H9 (cell line): Measurements from ENCODE around the gene KIF6. TPM values are rescaled to one million over a fixed set of nuclear protein-coding genes. Genes with fewer than 3 reads are reported as not detected.

Experiments used
- DNase-seq: peaks from one replicate; pipeline ENCODE4 v3.0.0-alpha.2; 2017
- H2AFZ ChIP-seq: one replicate; pipeline ENCODE4 v1.6.1; 2013; ENCODE audit warnings: mild to moderate bottlenecking, low read length, control low read depth, moderate library complexity
- H2AK5ac ChIP-seq: 2 replicates; pipeline ENCODE4 v1.6.1; 2013; ENCODE audit warnings: low read length, control low read depth, mixed read lengths; ENCODE audit not compliant: insufficient read length
- H2BK120ac ChIP-seq: one replicate; pipeline ENCODE4 v1.6.1; 2013; ENCODE audit warnings: low read depth, mild to moderate bottlenecking, low read length, control low read depth, inconsistent platforms; ENCODE audit not compliant: poor library complexity, severe bottlenecking
- H2BK12ac ChIP-seq: 2 replicates; pipeline ENCODE4 v1.6.1; 2013; ENCODE audit warnings: low read length, control low read depth, mixed read lengths, low read depth; ENCODE audit not compliant: insufficient read length
- H2BK15ac ChIP-seq: 2 replicates; pipeline ENCODE4 v1.6.1; 2013; ENCODE audit warnings: low read depth, low read length, control low read depth
- H2BK20ac ChIP-seq: one replicate; pipeline ENCODE4 v1.6.1; 2013; ENCODE audit warnings: low read depth, mild to moderate bottlenecking, low read length, control low read depth, inconsistent platforms; ENCODE audit not compliant: poor library complexity, severe bottlenecking
- H2BK5ac ChIP-seq: 2 replicates; pipeline ENCODE4 v1.6.1; 2013; ENCODE audit warnings: low read length, control low read depth, mixed read lengths; ENCODE audit not compliant: insufficient read length
- H3K14ac ChIP-seq: 2 replicates; pipeline ENCODE4 v1.6.1; 2013; ENCODE audit warnings: low read length, control low read depth; ENCODE audit not compliant: insufficient read depth
- H3K18ac ChIP-seq: 2 replicates; pipeline ENCODE4 v1.6.1; 2013; ENCODE audit warnings: low read depth, mild to moderate bottlenecking, mixed read lengths, low read length, control low read depth; ENCODE audit not compliant: insufficient read length
- H3K23ac ChIP-seq: 2 replicates; pipeline ENCODE4 v1.6.1; 2013; ENCODE audit warnings: low read length, control low read depth, mixed read lengths, low read depth; ENCODE audit not compliant: insufficient read length
- H3K23me2 ChIP-seq: 2 replicates; pipeline ENCODE4 v1.6.1; 2013; ENCODE audit warnings: low read depth, mild to moderate bottlenecking, mixed read lengths, low read length, control low read depth; ENCODE audit not compliant: insufficient read length, poor library complexity, severe bottlenecking
- H3K27ac ChIP-seq: 2 replicates; pipeline ENCODE4 v1.5.1; 2013; ENCODE audit warnings: low read length, control low read depth, mixed read lengths, low read depth; ENCODE audit not compliant: insufficient read length
- H3K27me3 ChIP-seq: 2 replicates; pipeline ENCODE4 v1.6.1; 2013; ENCODE audit warnings: low read length, control low read depth, inconsistent platforms; ENCODE audit not compliant: insufficient read depth
- H3K4ac ChIP-seq: 2 replicates; pipeline ENCODE4 v1.6.1; 2013; ENCODE audit warnings: low read depth, mild to moderate bottlenecking, control low read depth, inconsistent platforms, low read length, moderate library complexity
- H3K4me1 ChIP-seq: 2 replicates; pipeline ENCODE4 v1.6.1; 2013; ENCODE audit warnings: low read length, control low read depth, inconsistent platforms; ENCODE audit not compliant: insufficient read depth
- H3K4me2 ChIP-seq: 2 replicates; pipeline ENCODE4 v1.6.1; 2013; ENCODE audit warnings: low read length, control low read depth, mixed read lengths; ENCODE audit not compliant: insufficient read length, insufficient read depth
- H3K56ac ChIP-seq: 2 replicates; pipeline ENCODE4 v1.6.1; 2013; ENCODE audit warnings: low read depth, mild to moderate bottlenecking, mixed read lengths, low read length, control low read depth; ENCODE audit not compliant: insufficient read length
- H3K79me1 ChIP-seq: 2 replicates; pipeline ENCODE4 v1.6.1; 2013; ENCODE audit warnings: low read depth, mild to moderate bottlenecking, moderate library complexity, low read length, control low read depth, inconsistent platforms; ENCODE audit not compliant: insufficient read depth, poor library complexity, severe bottlenecking
- H3K79me2 ChIP-seq: 2 replicates; pipeline ENCODE4 v1.6.1; 2013; ENCODE audit warnings: low read length, control low read depth, inconsistent platforms; ENCODE audit not compliant: insufficient read depth
- H3K9ac ChIP-seq: 2 replicates; pipeline ENCODE4 v1.6.1; 2013; ENCODE audit warnings: low read length, control low read depth, mixed read lengths; ENCODE audit not compliant: insufficient read length; ENCODE audit errors: extremely low read depth
- H3K9me3 ChIP-seq: one replicate; pipeline ENCODE4 v1.6.1; 2013; ENCODE audit warnings: low read depth, low read length, inconsistent platforms; ENCODE audit not compliant: control insufficient read depth
- H3T11ph ChIP-seq: one replicate; pipeline ENCODE4 v1.6.1; 2013; ENCODE audit warnings: mild to moderate bottlenecking, low read length, control low read depth, inconsistent platforms
- H4K20me1 ChIP-seq: one replicate; pipeline ENCODE4 v1.6.1; 2013; ENCODE audit not compliant: control insufficient read depth, insufficient read length, insufficient read depth
- H4K5ac ChIP-seq: 2 replicates; pipeline ENCODE4 v1.6.1; 2013; ENCODE audit warnings: low read depth, mild to moderate bottlenecking, mixed read lengths, low read length, control low read depth; ENCODE audit not compliant: insufficient read length
- H4K8ac ChIP-seq: replicated peaks from 2 replicates; pipeline ENCODE4 v1.6.1; 2013; ENCODE audit warnings: low read length, control low read depth, mixed read lengths, low read depth; ENCODE audit not compliant: insufficient read length
- H4K91ac ChIP-seq: 2 replicates; pipeline ENCODE4 v1.6.1; 2013; ENCODE audit warnings: low read depth, mild to moderate bottlenecking, moderate library complexity, mixed read lengths, low read length, control low read depth; ENCODE audit not compliant: insufficient read length
- H3K27ac Mint-ChIP-seq, 3 experiments: 2 replicates in 2 of 3; 3 replicates in 1 of 3; pipeline ENCODE4 v1.8.0; 2020 to 2021; ENCODE audit warnings: mixed read lengths in 3 of 3, mild to moderate bottlenecking in 1 of 3, moderate library complexity in 1 of 3
- H3K27me3 Mint-ChIP-seq: 2 replicates; pipeline ENCODE4 v1.8.0; 2021; ENCODE audit warnings: low read depth, mild to moderate bottlenecking, moderate library complexity, mixed read lengths
- H3K36me3 Mint-ChIP-seq, 3 experiments: 2 replicates in 2 of 3; 3 replicates in 1 of 3; pipeline ENCODE4 v1.8.0; 2020 to 2021; ENCODE audit warnings: low read depth in 3 of 3, mixed read lengths in 3 of 3; ENCODE audit not compliant: insufficient read depth in 1 of 3
- H3K4me1 Mint-ChIP-seq, 2 experiments: 2 replicates each; pipeline ENCODE4 v1.8.0; 2020; ENCODE audit warnings: mixed read lengths in 2 of 2
- H3K4me3 Mint-ChIP-seq, 2 experiments: 2 replicates in 1 of 2; 3 replicates in 1 of 2; pipeline ENCODE4 v1.8.0; 2020 to 2021; ENCODE audit warnings: mild to moderate bottlenecking in 2 of 2, mixed read lengths in 2 of 2, moderate library complexity in 1 of 2
- H3K9me3 Mint-ChIP-seq, 2 experiments: 2 replicates in 1 of 2; 3 replicates in 1 of 2; pipeline ENCODE4 v1.8.0; 2020; ENCODE audit warnings: mild to moderate bottlenecking in 2 of 2, mixed read lengths in 2 of 2, moderate library complexity in 1 of 2
- CTCF ChIP-seq: fragments of 200-600 bp; sonication (generic); conservative IDR thresholded peaks from 3 replicates; pipeline ENCODE4 v1.8.0; 2021; ENCODE audit warnings: antibody characterized with exemption, mild to moderate bottlenecking
- WGBS: extraction: QIAGEN DNeasy Blood & Tissue Kit; methylation state at CpG from one replicate; pipeline ENCODE4 v1.1.7; 2013; ENCODE audit warnings: missing lambda C conversion rate, low lambda C conversion rate, mixed read lengths; ENCODE audit not compliant: insufficient read length; ENCODE audit errors: extremely low coverage; 5-methylcytosine and 5-hydroxymethylcytosine counted together
- total RNA-seq: library from RNA; stranded (reverse); gene quantifications from 2 replicates; pipeline ENCODE4 v1.2.1, GENCODE V29; 2021

KIF6 gene
- total RNA-seq, 1 experiment from 2014 or later, result 0.63 TPM

GRCh38 chr6:39587080-39587479, 138.1 kb downstream of the KIF6 start:
- Mint-ChIP-seq H3K9me3 (peaks cover 9 to 17% of the 10 kb centered on the region in 2 experiments), H3K4me1 (peaks cover 16 to 24% of the 10 kb centered on the region in 2 experiments), H3K36me3 (peaks cover 0 to 17% (median 3%) of the 10 kb centered on the region in 3 experiments; a peak in 5 of 7 replicates), H3K27ac (no peak overlapping the region), H3K27me3 (peaks cover 5% of the 10 kb centered on the region), H3K4me3 (no peak overlapping the region)
- H3K14ac ChIP-seq, result no peak overlapping the region
- H3K4me2 ChIP-seq, result no peak overlapping the region
- no peak overlapping the region for H3K9ac ChIP-seq
- H4K8ac ChIP-seq, result no peak overlapping the region
- H3K4ac ChIP-seq, result no peak overlapping the region
- H3K79me2 ChIP-seq, result no peaks in the 10 kb centered on the region
- H2AFZ ChIP-seq, result no peak overlapping the region
- H4K20me1 ChIP-seq, result no peaks in the 10 kb centered on the region
- no peak for TF ChIP-seq CTCF
- no peak overlapping the region for H3K27ac ChIP-seq
- H3K4me1 ChIP-seq, result peaks cover 3% of the 10 kb centered on the region
- H2BK15ac ChIP-seq, result no peak overlapping the region
- H3K23me2 ChIP-seq, result no peaks in the 10 kb centered on the region
- no peak overlapping the region for H4K91ac ChIP-seq
- H2BK5ac ChIP-seq, result no peak overlapping the region
- H3K18ac ChIP-seq, result no peak overlapping the region
- H3K9me3 ChIP-seq, result peaks cover 6% of the 10 kb centered on the region
- H3K56ac ChIP-seq, result no peak overlapping the region
- peak; percentile 33 for DNase-seq
- no peaks in the 10 kb centered on the region for H3K27me3 ChIP-seq
- no CpG with 5 or more reads among the region's 4 CpGs for WGBS
- H2BK12ac ChIP-seq, result no peak overlapping the region
- H3K79me1 ChIP-seq, result no peaks in the 10 kb centered on the region
- no peak overlapping the region for H2BK20ac ChIP-seq
- H2BK120ac ChIP-seq, result no peak overlapping the region
- no peak overlapping the region for H2AK5ac ChIP-seq
- no peak overlapping the region for H4K5ac ChIP-seq
- no peak overlapping the region for H3T11ph ChIP-seq
- no peak overlapping the region for H3K23ac ChIP-seq
